ENCODE measurements around the gene CD52. TPM values are rescaled to one million over a fixed set of nuclear protein-coding genes. Genes with fewer than 3 reads are reported as not detected.
"Not testable (repeated sequence)": the region's sequence is repeated elsewhere in the genome, so short reads cannot be mapped to it uniquely, and the experiment has no call there.

CD52 gene
- total and polyA plus RNA-seq, 10 donors = 206 to 3,726 (median 316) TPM

- intact Hi-C loops (cut with DNase I; ENCODE audit: low total_unique reads) = no loop called here
- H3K9me3 ChIP-seq = no peaks in the 10 kb centered on the region
- 81 to 88% (median 85%) methylated on average over 3 of the region's 3 CpGs for WGBS, 5 donors
- no peaks in the 10 kb centered on the region for H3K27me3 ChIP-seq (replicated peaks in 1 of 7)
- H3K4me1 ChIP-seq = peaks cover 18 to 41% (median 30%) of the 10 kb centered on the region in 6 donors
- H3K27ac ChIP-seq = no peak overlapping the region
- peaks cover 0 to 68% (median 7%) of the 10 kb centered on the region in 6 donors for H3K36me3 ChIP-seq
- no peak for TF ChIP-seq POLR2A (IDR thresholded peaks at IDR 0.05)
- TF ChIP-seq CTCF (IDR thresholded peaks at IDR 0.05 in 8 of 11, conservative IDR thresholded peaks at IDR 0.05 in 3 of 11) = no peak
- TF ChIP-seq POLR2AphosphoS5 (IDR thresholded peaks at IDR 0.05) = peak in 1 of 3 donors; percentile 67
- H3K4me3 ChIP-seq = no peak overlapping the region
- no peak for DNase-seq
Measured at GRCh38 chr1:26324550-26324949, 6.8 kb downstream of the CD52 start.

- 81 to 91% (median 87%) methylated on average over 8 of the region's 8 CpGs for WGBS, 5 donors
- TF ChIP-seq POLR2A (IDR thresholded peaks at IDR 0.05) (no peak), POLR2AphosphoS5 (IDR thresholded peaks at IDR 0.05) (peak in 1 of 3 donors; percentile 47), CTCF (IDR thresholded peaks at IDR 0.05 in 8 of 11, conservative IDR thresholded peaks at IDR 0.05 in 3 of 11) (no peak)
- peaks cover 0 to 46% (median 0%) of the 10 kb centered on the region in 6 donors for H3K36me3 ChIP-seq
- no peak overlapping the region for H3K27ac ChIP-seq
- H3K4me1 ChIP-seq = peaks cover 0 to 7% (median 0%) of the 10 kb centered on the region in 6 donors
- intact Hi-C loops (cut with DNase I; ENCODE audit: low total_unique reads) = no loop called here
- peaks cover 0 to 9% (median 0%) of the 10 kb centered on the region in 7 donors for H3K27me3 ChIP-seq (replicated peaks in 1 of 7)
- no peak for DNase-seq
- H3K9me3 ChIP-seq = no peaks in the 10 kb centered on the region
- H3K4me3 ChIP-seq = no peak overlapping the region
Measured at GRCh38 chr1:26327956-26328362, 10.2 kb downstream of the CD52 start.

GRCh38 chr1:26328597-26328996 lies 10.8 kb downstream of the CD52 start:
- intact Hi-C loops (cut with DNase I; ENCODE audit: low total_unique reads) = no loop called here
- Histone ChIP-seq H3K27me3 (replicated peaks in 1 of 7) (peaks cover 0 to 9% (median 0%) of the 10 kb centered on the region in 7 donors), H3K36me3 (peaks cover 0 to 40% (median 0%) of the 10 kb centered on the region in 6 donors), H3K4me3 (no peak overlapping the region), H3K27ac (no peak overlapping the region), H3K4me1 (peaks cover 0 to 1% (median 0%) of the 10 kb centered on the region in 6 donors), H3K9me3 (no peaks in the 10 kb centered on the region)
- TF ChIP-seq CTCF (IDR thresholded peaks at IDR 0.05 in 8 of 11, conservative IDR thresholded peaks at IDR 0.05 in 3 of 11) (no peak), POLR2A (IDR thresholded peaks at IDR 0.05) (no peak), POLR2AphosphoS5 (IDR thresholded peaks at IDR 0.05) (no peak)
- DNase-seq = no peak
- WGBS, 5 donors = 77 to 89% (median 84%) methylated on average over 8 of the region's 8 CpGs

GRCh38 chr1:26329380-26329779 lies 11.6 kb downstream of the CD52 start:
- Histone ChIP-seq H3K36me3 (peaks cover 0 to 32% (median 0%) of the 10 kb centered on the region in 6 donors), H3K27me3 (replicated peaks in 1 of 7) (peaks cover 0 to 15% (median under 1%) of the 10 kb centered on the region in 7 donors)
- DNase-seq; H3K9me3 ChIP-seq; H3K27ac ChIP-seq; intact Hi-C loops (cut with DNase I; ENCODE audit: low total_unique reads); H3K4me3 ChIP-seq; H3K4me1 ChIP-seq: not testable (repeated sequence)
- 86 to 95% (median 88%) methylated on average over 4 of the region's 4 CpGs for WGBS, 5 donors

Measured in spleen (tissue), 11 donors.